Sigmoid colon (tissue), 7 donors: ENCODE measurements around the gene NNMT. TPM values are rescaled to one million over a fixed set of nuclear protein-coding genes. Genes with fewer than 3 reads are reported as not detected.

ENCODE experiments used
- DNase-seq: peaks from one replicate; pipeline ENCODE4 v3.0.0-alpha.2; 2019
- H3K27ac ChIP-seq, 4 donors: fragments of 200-600 bp; sonication (generic); one replicate each; pipeline ENCODE4 v1.5.1; 2016 to 2019; ENCODE audit warnings: mild to moderate bottlenecking in 1 of 4
- H3K27me3 ChIP-seq, 3 donors: fragments of 200-600 bp; sonication (generic); one replicate each; pipeline ENCODE4 v1.5.1; 2019; ENCODE audit warnings: mild to moderate bottlenecking in 1 of 3
- H3K36me3 ChIP-seq, 4 donors: fragments of 200-600 bp; sonication (generic); one replicate each; pipeline ENCODE4 v1.5.1; 2016 to 2019
- H3K4me1 ChIP-seq, 4 donors: fragments of 200-600 bp; sonication (generic); one replicate each; pipeline ENCODE4 v1.5.1; 2017 to 2019
- H3K4me3 ChIP-seq, 4 donors: fragments of 200-600 bp; sonication (generic); one replicate each; pipeline ENCODE4 v1.5.1; 2017 to 2019; ENCODE audit warnings: mild to moderate bottlenecking in 2 of 4, moderate library complexity in 1 of 4
- H3K9me3 ChIP-seq, 4 donors: fragments of 200-600 bp in 3 of 4; sonication (generic) in 3 of 4; one replicate each; pipeline versions ENCODE4 v1.5.1 to v1.6.1; 2013 to 2019
- EP300 ChIP-seq, 4 donors: sonication (generic); formaldehyde crosslinking; IDR thresholded peaks; one replicate each; pipeline ENCODE4 v1.6.1; 2017; ENCODE audit warnings: antibody characterized with exemption in 4 of 4
- POLR2A ChIP-seq, 2 donors: fragments of 450-650 bp; IDR thresholded peaks; one replicate each; pipeline ENCODE4 v1.6.1; 2016; ENCODE audit warnings: antibody characterized with exemption in 2 of 2, mild to moderate bottlenecking in 2 of 2, moderate library complexity in 2 of 2
- POLR2AphosphoS5 ChIP-seq, 4 donors: sonication (generic); formaldehyde crosslinking; IDR thresholded peaks; one replicate each; pipeline ENCODE4 v1.6.1; 2017; ENCODE audit warnings: antibody characterized with exemption in 4 of 4
- WGBS, 2 donors: extraction: QIAGEN DNeasy Blood & Tissue Kit; methylation state at CpG; one replicate each; pipeline ENCODE4 v1.1.7; 2013; 5-methylcytosine and 5-hydroxymethylcytosine counted together
- intact Hi-C: fragments of 100-400 bp; cut with DNase I; formaldehyde crosslinking; loops from one replicate; pipeline ENCODE4 v1.15.1; 2023
- polyA plus RNA-seq, 3 donors: library from polyadenylated mRNA; stranded (reverse); fragments of 200-250 nt; gene quantifications; one replicate each; pipeline ENCODE4 v1.2.3, GENCODE V29; 2013
- total RNA-seq, 4 donors: library from RNA; depleted of rRNA; stranded (reverse); fragments of >200 nt; gene quantifications; one replicate each; pipeline ENCODE4 v1.1.0, GENCODE V29; 2016
- TF ChIP-seq, protein P1 (sequence below), 4 experiments: fragments of 450-650 bp in 3 of 4; fragments of 200-600 bp in 1 of 4; IDR thresholded peaks; one replicate each; pipeline ENCODE4 v1.5.1; 2016 to 2019; ENCODE audit warnings: antibody characterized with exemption in 4 of 4, mild to moderate bottlenecking in 3 of 4, moderate library complexity in 2 of 4
- donor health status: healthy with polysubstance abuse.
- donor health status: Bipolar disorder and iron deficiency.
- donor health status: healthy.

NNMT gene
- total and polyA plus RNA-seq, 7 donors, result 28.0 to 960 (median 208) TPM

DNA sequence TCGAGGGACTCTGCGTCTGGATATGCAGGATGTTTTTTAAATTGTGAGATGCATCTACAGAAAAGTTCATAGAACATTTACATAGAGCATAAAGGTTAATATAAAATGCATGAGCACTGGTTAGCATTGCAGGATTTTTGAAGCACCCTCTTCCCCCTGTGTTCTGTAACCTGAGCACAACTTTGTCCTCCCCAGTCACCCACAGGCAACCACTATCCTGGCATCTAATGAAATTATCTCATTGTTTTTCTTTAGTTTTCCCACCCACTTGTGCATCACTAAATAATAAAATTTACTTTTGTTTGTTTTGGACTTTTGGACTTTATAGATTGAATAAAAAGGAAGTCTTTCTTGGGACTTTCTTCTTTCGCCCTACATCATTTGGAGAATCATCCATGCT, 10.0 kb upstream of the NNMT start:
- no peaks in the 10 kb centered on the region for H3K27me3 ChIP-seq
- DNase-seq, result no peak
- no peaks in the 10 kb centered on the region for H3K36me3 ChIP-seq
- H3K4me1 ChIP-seq, result peaks cover 0 to 22% (median 17%) of the 10 kb centered on the region in 4 donors
- no peak overlapping the region for H3K27ac ChIP-seq
- TF ChIP-seq EP300 (IDR thresholded peaks at IDR 0.05) (no peak), POLR2A (IDR thresholded peaks at IDR 0.05) (no peak), POLR2AphosphoS5 (IDR thresholded peaks at IDR 0.05) (no peak)
- TF ChIP-seq, protein P1, sequence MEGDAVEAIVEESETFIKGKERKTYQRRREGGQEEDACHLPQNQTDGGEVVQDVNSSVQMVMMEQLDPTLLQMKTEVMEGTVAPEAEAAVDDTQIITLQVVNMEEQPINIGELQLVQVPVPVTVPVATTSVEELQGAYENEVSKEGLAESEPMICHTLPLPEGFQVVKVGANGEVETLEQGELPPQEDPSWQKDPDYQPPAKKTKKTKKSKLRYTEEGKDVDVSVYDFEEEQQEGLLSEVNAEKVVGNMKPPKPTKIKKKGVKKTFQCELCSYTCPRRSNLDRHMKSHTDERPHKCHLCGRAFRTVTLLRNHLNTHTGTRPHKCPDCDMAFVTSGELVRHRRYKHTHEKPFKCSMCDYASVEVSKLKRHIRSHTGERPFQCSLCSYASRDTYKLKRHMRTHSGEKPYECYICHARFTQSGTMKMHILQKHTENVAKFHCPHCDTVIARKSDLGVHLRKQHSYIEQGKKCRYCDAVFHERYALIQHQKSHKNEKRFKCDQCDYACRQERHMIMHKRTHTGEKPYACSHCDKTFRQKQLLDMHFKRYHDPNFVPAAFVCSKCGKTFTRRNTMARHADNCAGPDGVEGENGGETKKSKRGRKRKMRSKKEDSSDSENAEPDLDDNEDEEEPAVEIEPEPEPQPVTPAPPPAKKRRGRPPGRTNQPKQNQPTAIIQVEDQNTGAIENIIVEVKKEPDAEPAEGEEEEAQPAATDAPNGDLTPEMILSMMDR (IDR thresholded peaks at IDR 0.05), result no peak
- H3K4me3 ChIP-seq, result no peak overlapping the region
- intact Hi-C loops, result no loop called here
- no peaks in the 10 kb centered on the region for H3K9me3 ChIP-seq
- 95 to 96% methylated on average over 3 of the region's 3 CpGs for WGBS, 2 donors

DNA sequence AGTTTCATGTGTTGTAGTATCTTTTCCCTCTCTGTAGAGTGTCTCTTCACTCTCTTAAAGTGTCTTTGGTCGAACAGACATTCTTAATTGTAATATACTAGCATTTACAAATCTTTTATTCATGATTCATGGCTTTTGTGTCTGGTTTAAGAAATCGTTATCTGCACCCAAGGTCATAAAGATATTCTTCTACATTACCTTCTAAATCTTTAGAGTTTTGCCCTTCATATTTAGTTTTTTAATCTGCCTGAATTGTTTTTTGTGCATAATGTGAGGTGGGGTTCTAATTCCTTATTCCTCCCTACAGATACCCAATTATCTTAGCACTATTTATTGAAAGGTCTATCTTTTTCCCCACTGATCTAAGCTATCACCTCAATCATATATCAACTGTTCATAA, 9.0 kb upstream of the NNMT start:
- TF ChIP-seq POLR2AphosphoS5 (IDR thresholded peaks at IDR 0.05), result no peak
- no peak for TF ChIP-seq EP300 (IDR thresholded peaks at IDR 0.05)
- no peak for TF ChIP-seq POLR2A (IDR thresholded peaks at IDR 0.05)
- TF ChIP-seq, protein P1 (IDR thresholded peaks at IDR 0.05), result no peak
- no peaks in the 10 kb centered on the region for H3K36me3 ChIP-seq
- no peaks in the 10 kb centered on the region for H3K9me3 ChIP-seq
- no peak overlapping the region for H3K27ac ChIP-seq
- DNase-seq, result no peak
- no peak overlapping the region for H3K4me3 ChIP-seq
- H3K4me1 ChIP-seq, result peaks cover 0 to 25% (median 19%) of the 10 kb centered on the region in 4 donors
- 79 to 80% methylated on average over 2 of the region's 2 CpGs for WGBS, 2 donors
- intact Hi-C loops, result no loop called here
- no peaks in the 10 kb centered on the region for H3K27me3 ChIP-seq

DNA sequence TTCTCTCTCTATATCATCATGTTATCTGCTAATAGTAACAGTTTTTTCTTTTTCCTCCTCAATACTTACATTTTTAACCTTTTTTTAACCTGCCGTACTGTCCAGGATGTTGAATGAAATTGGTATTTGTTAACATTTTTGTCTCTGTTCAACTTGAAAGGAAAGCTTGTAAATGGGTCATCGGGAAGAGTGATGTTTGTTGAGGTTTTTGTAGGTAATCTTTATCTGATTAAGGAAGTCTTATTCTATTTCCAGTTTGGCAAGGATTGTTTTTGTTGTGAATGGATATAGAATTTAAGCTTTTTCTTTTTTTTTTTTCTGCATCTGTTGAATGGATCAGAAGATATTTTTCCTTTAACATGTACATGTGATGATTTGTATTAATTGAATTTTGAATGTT, 8.1 kb upstream of the NNMT start:
- Histone ChIP-seq H3K9me3 (no peaks in the 10 kb centered on the region), H3K4me1 (peaks cover 0 to 35% (median 28%) of the 10 kb centered on the region in 4 donors), H3K4me3 (no peak overlapping the region), H3K36me3 (no peaks in the 10 kb centered on the region), H3K27ac (no peak overlapping the region), H3K27me3 (no peaks in the 10 kb centered on the region)
- no peak for TF ChIP-seq EP300 (IDR thresholded peaks at IDR 0.05)
- TF ChIP-seq, protein P1 (IDR thresholded peaks at IDR 0.05), result no peak
- no peak for TF ChIP-seq POLR2A (IDR thresholded peaks at IDR 0.05)
- no peak for TF ChIP-seq POLR2AphosphoS5 (IDR thresholded peaks at IDR 0.05)
- WGBS, 2 donors, result 57 to 58% methylated on average over 2 of the region's 2 CpGs
- intact Hi-C loops, result no loop called here
- no peak for DNase-seq

DNA sequence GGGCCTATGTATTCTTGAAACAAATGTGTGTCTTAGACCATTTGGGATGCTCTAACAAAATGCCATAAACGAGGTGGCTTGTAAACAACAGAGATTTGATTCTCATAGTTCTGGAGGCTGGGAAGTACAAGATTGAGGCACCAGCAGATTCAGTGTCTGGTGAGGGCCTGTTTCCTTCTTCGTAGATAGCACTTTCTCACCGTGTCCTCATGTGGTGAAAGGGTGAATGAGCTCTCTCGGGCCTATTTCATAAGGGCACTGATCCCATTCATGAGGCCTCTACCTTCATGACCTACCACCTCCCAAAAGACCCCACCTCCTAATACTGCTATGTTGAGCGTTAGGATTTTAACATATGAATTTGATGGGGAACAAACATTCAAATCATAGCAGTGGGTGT, 6.4 kb upstream of the NNMT start:
- 88 to 92% methylated on average over 5 of the region's 5 CpGs for WGBS, 2 donors
- Histone ChIP-seq H3K9me3 (no peaks in the 10 kb centered on the region), H3K4me3 (no peak overlapping the region), H3K36me3 (no peaks in the 10 kb centered on the region), H3K27me3 (no peaks in the 10 kb centered on the region), H3K4me1 (peaks cover 0 to 46% (median 40%) of the 10 kb centered on the region in 4 donors), H3K27ac (no peak overlapping the region)
- TF ChIP-seq, protein P1 (IDR thresholded peaks at IDR 0.05), result no peak
- TF ChIP-seq POLR2AphosphoS5 (IDR thresholded peaks at IDR 0.05), result no peak
- TF ChIP-seq EP300 (IDR thresholded peaks at IDR 0.05), result no peak
- TF ChIP-seq POLR2A (IDR thresholded peaks at IDR 0.05), result no peak
- no peak for DNase-seq
- intact Hi-C loops, result no loop called here
